Skeletal muscle tissue (tissue), 4 donors: ENCODE data around the gene CCL26. TPM values are rescaled to one million over a fixed set of nuclear protein-coding genes. Genes with fewer than 3 reads are reported as not detected.

Source experiments
- H3K27ac ChIP-seq: one replicate; pipeline ENCODE4 v1.7.0; 2013; ENCODE audit warnings: mild to moderate bottlenecking, low read depth, low read length, inconsistent platforms
- H3K27me3 ChIP-seq, 3 donors: one replicate each; pipeline ENCODE4 v1.7.0; 2013; ENCODE audit warnings: low read length in 3 of 3; ENCODE audit not compliant: control insufficient read depth in 3 of 3, insufficient read depth in 3 of 3
- H3K36me3 ChIP-seq, 3 donors: one replicate each; pipeline ENCODE4 v1.7.0; 2013; ENCODE audit warnings: low read length in 3 of 3; ENCODE audit not compliant: control insufficient read depth in 3 of 3, insufficient read depth in 3 of 3
- H3K4me1 ChIP-seq, 3 donors: one replicate each; pipeline ENCODE4 v1.7.0; 2013; ENCODE audit warnings: low read length in 3 of 3, mild to moderate bottlenecking in 3 of 3; ENCODE audit not compliant: control insufficient read depth in 3 of 3, insufficient read depth in 3 of 3
- H3K4me3 ChIP-seq, 3 donors: one replicate each; pipeline ENCODE4 v1.7.0; 2013; ENCODE audit warnings: low read length in 3 of 3
- H3K9ac ChIP-seq, 3 donors: one replicate each; pipeline ENCODE4 v1.7.0; 2013; ENCODE audit warnings: low read length in 3 of 3, mild to moderate bottlenecking in 3 of 3, moderate library complexity in 2 of 3, low read depth in 1 of 3
- H3K9me3 ChIP-seq, 3 donors: one replicate each; pipeline ENCODE4 v1.7.0; 2013; ENCODE audit warnings: low read length in 3 of 3; ENCODE audit not compliant: control insufficient read depth in 3 of 3
- total RNA-seq: library from RNA; depleted of rRNA; stranded (reverse); fragments of >200 nt; gene quantifications from one replicate; pipeline ENCODE4 v1.2.3, GENCODE V29; 2014
- donor health status: Osteomylitis.

The CCL26 gene
- total RNA-seq, 1 donor from 2014 or later: not detected

GRCh38 chr7:75719626-75720025 lies 52.4 kb downstream of the CCL26 start:
- no peaks in the 10 kb centered on the region for H3K36me3 ChIP-seq
- no peak overlapping the region for H3K27ac ChIP-seq
- H3K9ac ChIP-seq: no peak overlapping the region
- H3K9me3 ChIP-seq: no peaks in the 10 kb centered on the region
- no peaks in the 10 kb centered on the region for H3K27me3 ChIP-seq
- no peak overlapping the region for H3K4me3 ChIP-seq
- peaks cover 0 to 4% (median 0%) of the 10 kb centered on the region in 3 donors for H3K4me1 ChIP-seq

Other genes starting within 250 kb of the CCL26 start
- 12.5 TPM for gene HIP1, start 33.3 kb downstream of the CCL26 start, total RNA-seq
- gene CCL24, start 41.6 kb upstream of the CCL26 start, total RNA-seq: not detected
- 7.8 TPM for gene RHBDD2, start 106.8 kb upstream of the CCL26 start, total RNA-seq
- 42.8 TPM for gene POR, start 142.9 kb upstream of the CCL26 start, total RNA-seq
- 35.5 TPM for gene TMEM120A, start 222.4 kb upstream of the CCL26 start, total RNA-seq